K562 (cell line): ENCODE data around the gene FBN1. TPM values are rescaled to one million over a fixed set of nuclear protein-coding genes. Genes with fewer than 3 reads are reported as not detected.

Experiments
- ATAC-seq: fragments of 200-7000 bp; cut with Tn5 transposase; 3 replicates; pipeline ENCODE4 v1.9.1; 2020; ENCODE audit warnings: moderate library complexity
- BruUV-seq: library from RNA; stranded (reverse); fragments of 400-500 nt; replicated peaks from 2 replicates; lab custom pipeline; 2021; lab: Mats Ljungman, UMichigan
- CTCF ChIA-PET: fragments of 300-600 bp; formaldehyde crosslinking; extraction: SDS; loops from one replicate; lab custom pipeline; 2021; ENCODE audit warnings: low intra/inter-chr PET ratio; lab: Yijun Ruan, JAX
- POLR2A ChIA-PET: fragments of 300-600, 350-650 bp; sonication (Branson Sonifier 250); formaldehyde crosslinking; extraction: SDS; loops from one replicate; lab custom pipeline; 2021; ENCODE audit warnings: antibody characterized with exemption, inconsistent platforms; lab: Yijun Ruan, JAX
- DNase-seq, 4 experiments: peaks; one replicate each; pipeline versions ENCODE4 v3.0.0 to v3.0.0-alpha.2; 2011 to 2018; ENCODE audit warnings: low spot score in 3 of 4, mixed read lengths in 3 of 4; ENCODE audit errors: extremely low read depth in 1 of 4
- FAIRE-seq: peaks from 2 replicates; lab custom pipeline; 2011; peaks lifted over from hg19 to GRCh38; lab: Jason Lieb, UNC
- H2AFZ ChIP-seq: 2 replicates; pipeline ENCODE4 v1.6.0; 2011; ENCODE audit warnings: low read depth, low read length, control low read depth, inconsistent platforms
- H3K27ac ChIP-seq: fragments of 200-600 bp; 3 replicates; pipeline ENCODE4 v1.8.0; 2011; ENCODE audit warnings: low read depth, mild to moderate bottlenecking, control low read depth, inconsistent platforms, low read length, moderate library complexity, mixed read lengths; ENCODE audit errors: extremely low read depth
- H3K27me3 ChIP-seq, 2 experiments: fragments of 300-600 bp in 1 of 2; 2 replicates in 1 of 2; 3 replicates in 1 of 2; pipeline versions ENCODE4 v1.6.0 to v1.8.0; 2011; ENCODE audit warnings: inconsistent platforms in 2 of 2, low read length in 2 of 2, mild to moderate bottlenecking in 1 of 2, mixed read lengths in 1 of 2, moderate library complexity in 1 of 2; ENCODE audit not compliant: control insufficient read depth in 2 of 2, insufficient read depth in 2 of 2
- H3K36me3 ChIP-seq: fragments of 300-600 bp; 3 replicates; pipeline ENCODE4 v1.8.0; 2011; ENCODE audit warnings: mild to moderate bottlenecking, low read length, inconsistent platforms; ENCODE audit not compliant: control insufficient read depth, insufficient read depth
- H3K4me1 ChIP-seq, 2 experiments: fragments of 200-600 bp in 1 of 2; replicated peaks in 1 of 2; 2 replicates in 1 of 2; 3 replicates in 1 of 2; pipeline versions ENCODE4 v1.5.1 to v1.8.0; 2011; ENCODE audit warnings: inconsistent platforms in 2 of 2, low read length in 2 of 2, mild to moderate bottlenecking in 1 of 2, mixed read lengths in 1 of 2, moderate library complexity in 1 of 2; ENCODE audit not compliant: control insufficient read depth in 2 of 2, insufficient read depth in 2 of 2
- H3K4me2 ChIP-seq: 2 replicates; pipeline ENCODE4 v1.6.1; 2011; ENCODE audit warnings: low read length, control low read depth, inconsistent platforms, mixed read lengths; ENCODE audit not compliant: insufficient read depth
- H3K4me3 ChIP-seq: fragments of 200-600 bp; sonication (generic), shearing (Covaris generic); 2 replicates; pipeline ENCODE4 v1.5.1; 2016; ENCODE audit warnings: control low read depth, inconsistent platforms
- H3K79me2 ChIP-seq: fragments of 200-600 bp; 3 replicates; pipeline ENCODE4 v1.8.0; 2011; ENCODE audit warnings: low read length, inconsistent platforms; ENCODE audit not compliant: control insufficient read depth, insufficient read depth
- H3K9ac ChIP-seq, 2 experiments: 2 replicates each; pipeline versions ENCODE4 v1.6.0 to v1.6.1; 2011; ENCODE audit warnings: low read depth in 2 of 2, low read length in 2 of 2, control low read depth in 1 of 2, inconsistent platforms in 1 of 2, mild to moderate bottlenecking in 1 of 2, mixed read lengths in 1 of 2; ENCODE audit not compliant: insufficient read depth in 1 of 2
- H3K9me1 ChIP-seq: one replicate; pipeline ENCODE4 v1.6.0; 2011; ENCODE audit warnings: inconsistent platforms, mild to moderate bottlenecking, low read length, moderate library complexity; ENCODE audit not compliant: control insufficient read depth, insufficient read depth
- H3K9me3 ChIP-seq: replicated peaks from 2 replicates; pipeline ENCODE4 v1.5.1; 2011; ENCODE audit warnings: low read depth, low read length, inconsistent platforms; ENCODE audit not compliant: control insufficient read depth, insufficient read depth
- H4K20me1 ChIP-seq: replicated peaks from 2 replicates; pipeline ENCODE4 v1.6.1; 2011; ENCODE audit warnings: low read length, inconsistent platforms, mixed read lengths; ENCODE audit not compliant: control insufficient read depth, insufficient read depth
- CBFA2T2 ChIP-seq: fragments of 450-650 bp; conservative IDR thresholded peaks from 2 replicates; pipeline ENCODE4 v1.6.1; 2017; ENCODE audit warnings: mild to moderate bottlenecking
- DPF2 ChIP-seq: fragments of 450-650 bp; IDR thresholded peaks from 2 replicates; pipeline ENCODE4 v1.6.1; 2016
- ELF1 ChIP-seq: fragments of 200-800 bp; sonication (Bioruptor generic); IDR thresholded peaks from 2 replicates; pipeline ENCODE4 v1.6.1; 2016; ENCODE audit warnings: missing genetic modification characterization, missing compliant biosample characterization
- MCM3 ChIP-seq: fragments of 450-650 bp; IDR thresholded peaks from 2 replicates; pipeline ENCODE4 v1.6.1; 2016
- MTF1 ChIP-seq: fragments of 250-450 bp; sonication (Bioruptor Pico); IDR thresholded peaks from 2 replicates; pipeline ENCODE4 v1.9.0; 2021; ENCODE audit warnings: moderate library complexity, mild to moderate bottlenecking, inconsistent platforms, borderline replicate concordance
- PHF8 ChIP-seq: fragments of 200-600 bp; sonication (generic); IDR thresholded peaks from 2 replicates; pipeline ENCODE4 v1.6.1; 2012; ENCODE audit warnings: mixed run types, mild to moderate bottlenecking, inconsistent platforms, low read length, moderate library complexity, borderline replicate concordance
- ZKSCAN8 ChIP-seq: fragments of 200-800 bp; sonication (Bioruptor generic); IDR thresholded peaks from 2 replicates; pipeline ENCODE4 v1.6.1; 2016; ENCODE audit warnings: missing genetic modification characterization, missing compliant biosample characterization
- ZNF197 ChIP-seq: fragments of 200-800 bp; sonication (Bioruptor generic); IDR thresholded peaks from 2 replicates; pipeline ENCODE4 v1.6.1; 2016; ENCODE audit warnings: low read depth, missing genetic modification characterization, missing compliant biosample characterization
- ZNF239 ChIP-seq: fragments of 250-450 bp; sonication (Bioruptor Pico); IDR thresholded peaks from 2 replicates; pipeline ENCODE4 v1.4.0; 2020; ENCODE audit warnings: mild to moderate bottlenecking
- ZNF561 ChIP-seq: fragments of 450-650 bp; formaldehyde crosslinking; conservative IDR thresholded peaks from 2 replicates; pipeline ENCODE4 v1.4.0; 2020; ENCODE audit warnings: mild to moderate bottlenecking, moderate library complexity
- ZNF584 ChIP-seq: fragments of 200-800 bp; sonication (Bioruptor generic); IDR thresholded peaks from 2 replicates; pipeline ENCODE4 v1.6.1; 2016; ENCODE audit warnings: low read depth, mild to moderate bottlenecking, missing genetic modification characterization, missing compliant biosample characterization
- ZNF778 ChIP-seq: fragments of 450-650 bp; formaldehyde crosslinking; IDR thresholded peaks from 2 replicates; pipeline ENCODE4 v1.4.0; 2020; ENCODE audit warnings: mild to moderate bottlenecking, moderate library complexity
- WGBS: fragments of 100-300 bp; shearing (Covaris generic); methylation state at CpG from one replicate; pipeline ENCODE4 v1.1.6; 2016; ENCODE audit warnings: low coverage, mixed read lengths; ENCODE audit not compliant: insufficient coverage; ENCODE audit errors: missing lambda C conversion rate; 5-methylcytosine and 5-hydroxymethylcytosine counted together
- in situ Hi-C: fragments of 300-500 bp; cut with MboI; formaldehyde crosslinking; loops from 4 replicates; pipeline ENCODE4 v1.15.0; 2018; ENCODE audit warnings: inconsistent platforms, mixed read lengths
- intact Hi-C: fragments of 100-400 bp; cut with micrococcal nuclease; formaldehyde crosslinking; loops from 2 replicates; pipeline ENCODE4 v1.14.2; 2022
- polyA plus RNA-seq, 8 experiments: library from polyadenylated mRNA; depleted of rRNA in 4 of 8; stranded (reverse) in 5 of 8; unstranded in 3 of 8; fragments of >200 nt; fragmentation: Nextera tagmentation in 2 of 8; fragmentation: Illumina TruSeq in 1 of 8; extraction: Ambion mirVana in 2 of 8; extraction: Trizol in 1 of 8; gene quantifications; 2 replicates each; pipeline versions ENCODE4 v1.2.1 to v1.2.3, GENCODE V29; 2011 to 2014; ENCODE audit warnings: inconsistent platforms in 1 of 8, missing spikeins in 1 of 8
- total RNA-seq, 7 experiments: library from RNA; depleted of rRNA in 6 of 7; stranded (reverse); fragments of >200 nt in 6 of 7; fragmentation: Illumina TruSeq in 2 of 7; extraction: Trizol in 2 of 7; gene quantifications; 2 replicates each; pipeline versions ENCODE4 v1.2.1 to v1.2.3, GENCODE V29; 2011 to 2021; ENCODE audit warnings: low replicate concordance in 1 of 7
- TF ChIP-seq, protein P1 (sequence below): fragments of 250-450 bp; sonication (Bioruptor Pico); IDR thresholded peaks from 2 replicates; pipeline ENCODE4 v1.5.0; 2021
- TF ChIP-seq, protein P2 (sequence below): sonication (generic); formaldehyde crosslinking; IDR thresholded peaks from 2 replicates; pipeline ENCODE4 v1.9.0; 2022; ENCODE audit warnings: mild to moderate bottlenecking, missing genetic modification reagents
- TF ChIP-seq, protein P3 (sequence below): fragments of 250-450 bp; sonication (Bioruptor Pico); IDR thresholded peaks from 2 replicates; pipeline ENCODE4 v1.5.0; 2022; ENCODE audit warnings: mild to moderate bottlenecking
- TF ChIP-seq, protein P4 (sequence below): sonication (generic); formaldehyde crosslinking; IDR thresholded peaks from 2 replicates; pipeline ENCODE4 v1.9.0; 2022; ENCODE audit warnings: mild to moderate bottlenecking, missing genetic modification reagents
- TF ChIP-seq, protein P5 (sequence below): fragments of 250-450 bp; sonication (Bioruptor Pico); IDR thresholded peaks from 2 replicates; pipeline ENCODE4 v1.8.0; 2021; ENCODE audit warnings: moderate library complexity, mild to moderate bottlenecking, inconsistent platforms

FBN1 gene
- total and polyA plus RNA-seq, 9 of the 15 experiments (the other 6 are each of a cell fraction or from before 2014, with no cell fraction given), result 0.15 to 1.2 (median 0.60) TPM

DNA sequence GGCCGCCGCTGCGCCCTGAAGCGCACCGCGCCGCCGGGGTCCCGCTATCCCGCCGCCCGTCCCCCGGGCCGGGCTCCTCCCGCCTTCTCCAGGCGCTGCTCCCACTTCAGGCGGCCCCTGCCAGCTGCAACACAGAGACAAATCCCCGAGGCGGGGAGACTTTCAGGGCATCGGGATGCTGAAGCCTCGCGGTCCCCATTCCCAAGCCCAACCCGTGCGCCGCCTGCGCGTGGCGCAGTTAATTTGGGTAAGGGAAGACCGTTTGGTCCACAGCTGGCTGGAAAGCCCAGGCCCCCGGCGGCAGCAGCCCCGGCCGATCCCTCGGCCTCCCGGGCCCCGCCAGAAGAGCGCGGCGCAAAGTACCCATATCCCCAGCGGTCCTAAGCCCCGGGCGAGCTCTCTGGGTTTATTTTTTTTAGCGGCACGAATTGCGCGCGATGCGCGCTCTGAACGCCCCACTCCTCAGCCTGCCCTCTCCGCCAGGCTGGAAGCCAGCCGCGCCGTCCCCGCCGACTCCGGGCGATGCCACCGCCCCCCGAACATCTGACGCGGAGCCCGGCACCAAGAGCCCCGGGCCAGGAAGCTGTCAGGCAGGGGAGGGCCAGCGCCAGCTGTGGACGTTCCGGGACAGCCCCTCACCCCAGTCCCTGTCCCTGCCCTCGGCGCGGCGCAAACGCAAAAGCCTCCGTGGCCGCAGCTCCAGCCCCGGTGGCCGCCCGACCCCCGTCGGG is 517 bp downstream of the FBN1 start:
- ATAC-seq, result no peak
- no peak for FAIRE-seq
- no peak for DNase-seq
- no peak overlapping the region for H3K4me2 ChIP-seq
- no peaks in the 10 kb centered on the region for H3K9me3 ChIP-seq
- H3K36me3 ChIP-seq, result no peaks in the 10 kb centered on the region
- H3K27me3 ChIP-seq, result no peaks in the 10 kb centered on the region
- no peak overlapping the region for H3K9ac ChIP-seq
- ChIA-PET POLR2A (no interaction called here), CTCF (no interaction called here)
- H3K27ac ChIP-seq, result no peak overlapping the region
- intact Hi-C loops, result no loop called here
- H3K9me1 ChIP-seq, result no peaks in the 10 kb centered on the region
- no peaks in the 10 kb centered on the region for H3K4me1 ChIP-seq
- TF ChIP-seq ELF1 (tag) (no peak), CBFA2T2 (no peak), PHF8 (no peak), ZNF561 (no peak), ZNF197 (CRISPR knock-in tag) (no peak), ZNF584 (no peak), ZKSCAN8 (CRISPR knock-in tag) (no peak), ZNF778 (CRISPR knock-in tag) (no peak), ZNF239 (no peak), MCM3 (no peak), DPF2 (no peak), MTF1 (CRISPR knock-in tag) (no peak)
- TF ChIP-seq, protein P1, sequence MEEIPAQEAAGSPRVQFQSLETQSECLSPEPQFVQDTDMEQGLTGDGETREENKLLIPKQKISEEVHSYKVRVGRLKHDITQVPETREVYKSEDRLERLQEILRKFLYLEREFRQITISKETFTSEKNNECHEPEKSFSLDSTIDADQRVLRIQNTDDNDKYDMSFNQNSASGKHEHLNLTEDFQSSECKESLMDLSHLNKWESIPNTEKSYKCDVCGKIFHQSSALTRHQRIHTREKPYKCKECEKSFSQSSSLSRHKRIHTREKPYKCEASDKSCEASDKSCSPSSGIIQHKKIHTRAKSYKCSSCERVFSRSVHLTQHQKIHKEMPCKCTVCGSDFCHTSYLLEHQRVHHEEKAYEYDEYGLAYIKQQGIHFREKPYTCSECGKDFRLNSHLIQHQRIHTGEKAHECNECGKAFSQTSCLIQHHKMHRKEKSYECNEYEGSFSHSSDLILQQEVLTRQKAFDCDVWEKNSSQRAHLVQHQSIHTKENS (CRISPR knock-in tag), result no peak
- TF ChIP-seq, protein P2, sequence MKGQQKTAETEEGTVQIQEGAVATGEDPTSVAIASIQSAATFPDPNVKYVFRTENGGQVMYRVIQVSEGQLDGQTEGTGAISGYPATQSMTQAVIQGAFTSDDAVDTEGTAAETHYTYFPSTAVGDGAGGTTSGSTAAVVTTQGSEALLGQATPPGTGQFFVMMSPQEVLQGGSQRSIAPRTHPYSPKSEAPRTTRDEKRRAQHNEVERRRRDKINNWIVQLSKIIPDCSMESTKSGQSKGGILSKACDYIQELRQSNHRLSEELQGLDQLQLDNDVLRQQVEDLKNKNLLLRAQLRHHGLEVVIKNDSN (CRISPR knock-in tag), result no peak
- TF ChIP-seq, protein P3, sequence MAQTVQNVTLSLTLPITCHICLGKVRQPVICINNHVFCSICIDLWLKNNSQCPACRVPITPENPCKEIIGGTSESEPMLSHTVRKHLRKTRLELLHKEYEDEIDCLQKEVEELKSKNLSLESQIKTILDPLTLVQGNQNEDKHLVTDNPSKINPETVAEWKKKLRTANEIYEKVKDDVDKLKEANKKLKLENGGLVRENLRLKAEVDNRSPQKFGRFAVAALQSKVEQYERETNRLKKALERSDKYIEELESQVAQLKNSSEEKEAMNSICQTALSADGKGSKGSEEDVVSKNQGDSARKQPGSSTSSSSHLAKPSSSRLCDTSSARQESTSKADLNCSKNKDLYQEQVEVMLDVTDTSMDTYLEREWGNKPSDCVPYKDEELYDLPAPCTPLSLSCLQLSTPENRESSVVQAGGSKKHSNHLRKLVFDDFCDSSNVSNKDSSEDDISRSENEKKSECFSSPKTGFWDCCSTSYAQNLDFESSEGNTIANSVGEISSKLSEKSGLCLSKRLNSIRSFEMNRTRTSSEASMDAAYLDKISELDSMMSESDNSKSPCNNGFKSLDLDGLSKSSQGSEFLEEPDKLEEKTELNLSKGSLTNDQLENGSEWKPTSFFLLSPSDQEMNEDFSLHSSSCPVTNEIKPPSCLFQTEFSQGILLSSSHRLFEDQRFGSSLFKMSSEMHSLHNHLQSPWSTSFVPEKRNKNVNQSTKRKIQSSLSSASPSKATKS (CRISPR knock-in tag), result no peak
- TF ChIP-seq, protein P4, sequence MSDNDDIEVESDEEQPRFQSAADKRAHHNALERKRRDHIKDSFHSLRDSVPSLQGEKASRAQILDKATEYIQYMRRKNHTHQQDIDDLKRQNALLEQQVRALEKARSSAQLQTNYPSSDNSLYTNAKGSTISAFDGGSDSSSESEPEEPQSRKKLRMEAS (CRISPR knock-in tag), result no peak
- TF ChIP-seq, protein P5, sequence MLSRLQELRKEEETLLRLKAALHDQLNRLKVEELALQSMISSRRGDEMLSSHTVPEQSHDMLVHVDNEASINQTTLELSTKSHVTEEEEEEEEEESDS (CRISPR knock-in tag), result no peak
- H3K79me2 ChIP-seq, result no peaks in the 10 kb centered on the region
- no TSS peak for BruUV-seq
- H4K20me1 ChIP-seq, result no peaks in the 10 kb centered on the region
- H2AFZ ChIP-seq, result no peak overlapping the region
- WGBS, result 79% methylated on average over 25 of the region's 79 CpGs
- H3K4me3 ChIP-seq, result no peak overlapping the region
- in situ Hi-C loops, result no loop called here
